Measurements from ENCODE around the gene ZNF536.

Gene ZNF536

GRCh38 chr19:30385174-30385573 lies 13.0 kb downstream of the ZNF536 start:
- H2AFZ ChIP-seq = no peak overlapping the region
- no peak overlapping the region for H3K9ac ChIP-seq
- no peaks in the 10 kb centered on the region for H3K79me2 ChIP-seq
- H3K9me3 ChIP-seq (ENCODE audit: control insufficient read depth, low read length) = no peaks in the 10 kb centered on the region
- H3K4me1 ChIP-seq = no peaks in the 10 kb centered on the region
- H3K4me3 ChIP-seq (ENCODE audit: low read depth, low read length) = no peak overlapping the region
- H3K36me3 ChIP-seq (ENCODE audit: control insufficient read depth, insufficient read depth, low read length) = no peaks in the 10 kb centered on the region
- no peak overlapping the region for H3K4me2 ChIP-seq (ENCODE audit: low read length)
- no peaks in the 10 kb centered on the region for H3K27me3 ChIP-seq (ENCODE audit: control insufficient read depth, insufficient read depth, low read length)
- TF ChIP-seq, protein P1, sequence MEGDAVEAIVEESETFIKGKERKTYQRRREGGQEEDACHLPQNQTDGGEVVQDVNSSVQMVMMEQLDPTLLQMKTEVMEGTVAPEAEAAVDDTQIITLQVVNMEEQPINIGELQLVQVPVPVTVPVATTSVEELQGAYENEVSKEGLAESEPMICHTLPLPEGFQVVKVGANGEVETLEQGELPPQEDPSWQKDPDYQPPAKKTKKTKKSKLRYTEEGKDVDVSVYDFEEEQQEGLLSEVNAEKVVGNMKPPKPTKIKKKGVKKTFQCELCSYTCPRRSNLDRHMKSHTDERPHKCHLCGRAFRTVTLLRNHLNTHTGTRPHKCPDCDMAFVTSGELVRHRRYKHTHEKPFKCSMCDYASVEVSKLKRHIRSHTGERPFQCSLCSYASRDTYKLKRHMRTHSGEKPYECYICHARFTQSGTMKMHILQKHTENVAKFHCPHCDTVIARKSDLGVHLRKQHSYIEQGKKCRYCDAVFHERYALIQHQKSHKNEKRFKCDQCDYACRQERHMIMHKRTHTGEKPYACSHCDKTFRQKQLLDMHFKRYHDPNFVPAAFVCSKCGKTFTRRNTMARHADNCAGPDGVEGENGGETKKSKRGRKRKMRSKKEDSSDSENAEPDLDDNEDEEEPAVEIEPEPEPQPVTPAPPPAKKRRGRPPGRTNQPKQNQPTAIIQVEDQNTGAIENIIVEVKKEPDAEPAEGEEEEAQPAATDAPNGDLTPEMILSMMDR (IDR thresholded peaks at IDR 0.05) = no peak
- no peak overlapping the region for H3K27ac ChIP-seq

DNA sequence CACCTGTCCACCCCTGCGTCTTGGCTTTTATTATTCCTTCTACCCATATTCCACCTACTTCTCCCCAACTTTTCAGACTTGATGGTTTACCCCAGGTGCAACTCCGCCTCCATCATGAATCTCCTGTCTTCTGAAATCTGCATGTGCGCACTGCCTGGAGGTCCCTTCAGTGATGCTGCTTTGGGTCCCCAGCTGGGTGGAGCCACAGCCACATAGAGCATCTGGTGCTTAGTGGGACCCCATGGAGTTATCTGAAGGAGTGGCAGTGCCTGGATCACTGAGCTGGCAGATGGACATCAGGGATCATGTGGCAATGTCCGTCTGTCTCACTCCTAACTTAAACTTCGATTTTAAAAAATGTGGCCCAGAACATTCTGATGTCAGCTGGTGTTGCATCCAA lies 13.5 kb downstream of the ZNF536 start:
- H3K36me3 ChIP-seq (ENCODE audit: control insufficient read depth, insufficient read depth, low read length) = no peaks in the 10 kb centered on the region
- H3K4me3 ChIP-seq (ENCODE audit: low read depth, low read length) = no peak overlapping the region
- H3K9ac ChIP-seq = no peak overlapping the region
- H3K27ac ChIP-seq = no peak overlapping the region
- H3K4me1 ChIP-seq = no peaks in the 10 kb centered on the region
- no peaks in the 10 kb centered on the region for H3K27me3 ChIP-seq (ENCODE audit: control insufficient read depth, insufficient read depth, low read length)
- TF ChIP-seq, protein P1 (IDR thresholded peaks at IDR 0.05) = no peak
- H2AFZ ChIP-seq = no peak overlapping the region
- H3K9me3 ChIP-seq (ENCODE audit: control insufficient read depth, low read length) = no peaks in the 10 kb centered on the region
- no peaks in the 10 kb centered on the region for H3K79me2 ChIP-seq
- no peak overlapping the region for H3K4me2 ChIP-seq (ENCODE audit: low read length)

DNA sequence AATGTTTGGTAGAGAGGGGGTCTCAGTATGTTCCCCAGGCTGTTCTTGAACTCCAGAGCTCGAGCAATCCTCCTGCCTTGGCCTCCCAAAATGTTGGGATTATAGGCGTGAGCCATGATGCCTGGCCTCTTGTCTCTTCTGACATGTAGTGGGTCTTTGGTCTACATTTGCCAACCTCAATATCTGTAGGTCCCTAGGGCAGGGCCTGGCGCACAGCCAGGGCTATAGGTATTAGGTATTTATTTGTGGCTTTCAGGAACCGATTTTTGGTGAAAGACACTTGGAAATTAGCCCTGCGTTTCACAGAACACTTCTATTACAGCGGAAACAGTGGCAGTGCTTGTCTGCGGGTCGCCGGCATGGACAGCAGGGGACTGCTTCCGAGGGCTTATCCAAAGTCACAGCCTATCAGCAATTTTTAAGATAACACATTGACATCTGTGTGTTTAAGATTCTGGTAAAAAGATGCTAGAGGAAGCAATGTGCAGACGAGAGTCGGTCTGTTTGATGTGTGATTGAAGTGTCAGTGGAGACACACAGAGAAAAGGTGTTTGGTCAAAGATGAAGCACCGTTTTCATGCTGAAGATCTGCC lies 14.5 kb downstream of the ZNF536 start:
- no peak overlapping the region for H3K4me3 ChIP-seq (ENCODE audit: low read depth, low read length)
- TF ChIP-seq, protein P1 (IDR thresholded peaks at IDR 0.05) = no peak
- no peaks in the 10 kb centered on the region for H3K27me3 ChIP-seq (ENCODE audit: control insufficient read depth, insufficient read depth, low read length)
- H2AFZ ChIP-seq = no peak overlapping the region
- H3K4me1 ChIP-seq = no peaks in the 10 kb centered on the region
- H3K9ac ChIP-seq = no peak overlapping the region
- no peaks in the 10 kb centered on the region for H3K9me3 ChIP-seq (ENCODE audit: control insufficient read depth, low read length)
- H3K4me2 ChIP-seq (ENCODE audit: low read length) = no peak overlapping the region
- no peak overlapping the region for H3K27ac ChIP-seq
- H3K79me2 ChIP-seq = no peaks in the 10 kb centered on the region
- H3K36me3 ChIP-seq (ENCODE audit: control insufficient read depth, insufficient read depth, low read length) = no peaks in the 10 kb centered on the region

DNA sequence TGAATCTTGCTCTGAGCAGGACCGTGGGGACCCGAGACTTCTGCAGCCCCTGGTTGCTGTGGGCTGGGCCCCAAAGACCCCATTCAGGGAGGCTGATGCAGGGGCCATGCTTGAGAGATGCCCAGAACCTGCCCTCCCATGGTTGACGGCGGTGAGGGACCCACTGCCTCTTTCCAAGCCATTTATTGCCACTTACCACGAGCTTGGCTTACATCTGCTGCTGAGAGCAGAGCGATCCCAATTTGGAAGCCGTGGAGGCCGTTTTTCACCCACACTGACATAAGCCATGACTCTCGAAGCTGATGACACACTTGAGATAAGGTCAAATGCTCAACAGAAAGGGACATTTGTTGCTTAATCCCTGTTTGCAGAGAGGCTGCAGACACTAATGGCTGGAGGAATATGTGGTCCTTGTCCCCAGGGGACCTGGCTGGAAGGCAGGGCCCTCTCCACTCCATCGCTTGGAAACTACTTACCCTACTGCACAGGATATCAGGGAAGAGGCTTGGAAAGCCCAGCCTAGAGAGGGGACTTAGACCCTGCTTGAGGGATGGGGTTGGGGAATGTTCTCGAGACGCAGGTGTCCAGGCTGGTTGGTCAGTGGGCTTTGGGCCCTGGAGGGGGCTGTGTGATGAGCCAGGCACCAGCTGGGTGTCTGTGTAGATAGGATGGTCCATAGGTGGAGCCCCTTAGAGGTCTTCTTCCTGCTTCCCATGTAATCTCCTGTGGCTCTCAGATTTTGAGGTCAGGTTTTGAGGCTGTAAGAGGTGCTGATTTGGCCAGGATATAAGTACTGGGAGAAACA lies 15.3 kb downstream of the ZNF536 start:
- H3K27ac ChIP-seq = no peak overlapping the region
- H3K9ac ChIP-seq = no peak overlapping the region
- no peaks in the 10 kb centered on the region for H3K36me3 ChIP-seq (ENCODE audit: control insufficient read depth, insufficient read depth, low read length)
- TF ChIP-seq, protein P1 (IDR thresholded peaks at IDR 0.05) = no peak
- no peak overlapping the region for H3K4me2 ChIP-seq (ENCODE audit: low read length)
- H3K79me2 ChIP-seq = no peaks in the 10 kb centered on the region
- H3K4me1 ChIP-seq = no peaks in the 10 kb centered on the region
- no peaks in the 10 kb centered on the region for H3K27me3 ChIP-seq (ENCODE audit: control insufficient read depth, insufficient read depth, low read length)
- H2AFZ ChIP-seq = no peak overlapping the region
- H3K4me3 ChIP-seq (ENCODE audit: low read depth, low read length) = no peak overlapping the region
- no peaks in the 10 kb centered on the region for H3K9me3 ChIP-seq (ENCODE audit: control insufficient read depth, low read length)

All from parathyroid adenoma (tissue), 2 donors.